ENCODE data around the gene TRIP13. TPM values are rescaled to one million over a fixed set of nuclear protein-coding genes. Genes with fewer than 3 reads are reported as not detected.
"Not testable (repeated sequence)": the region's sequence is repeated elsewhere in the genome, so short reads cannot be mapped to it uniquely, and the experiment has no call there.

The TRIP13 gene
- total and polyA plus RNA-seq, 2 experiments from 2014 or later, result 42.5 to 44.8 TPM

GRCh38 chr5:878125-878524, 14.6 kb upstream of the TRIP13 start (continued):
- TF ChIP-seq ZNF462 (CRISPR knock-in tag; IDR thresholded peaks at IDR 0.05) (no peak), NANOG (IDR thresholded peaks at IDR 0.05; ENCODE audit: borderline replicate concordance) (no peak), ZNF331 (CRISPR knock-in tag; IDR thresholded peaks at IDR 0.05; ENCODE audit: low read depth) (no peak), ETS1 (IDR thresholded peaks at IDR 0.05) (no peak)

GRCh38 chr5:878677-879076, 14.0 kb upstream of the TRIP13 start:
- peaks cover 45% of the 10 kb centered on the region for H3K79me2 ChIP-seq (replicated peaks; ENCODE audit: insufficient read depth)
- not testable (repeated sequence) for H3F3A ChIP-seq (replicated peaks; ENCODE audit: low read depth); ATAC-seq; H3K27ac Mint-ChIP-seq; H3K4me3 ChIP-seq; H3K27me3 ChIP-seq (ENCODE audit: insufficient read depth); H3K27ac ChIP-seq (ENCODE audit: low read depth); H3K4me3 Mint-ChIP-seq; H3K4me1 Mint-ChIP-seq; H3K9me3 Mint-ChIP-seq; H3K4me2 ChIP-seq; DNase-seq (ENCODE audit: low spot score); H2AFZ ChIP-seq; H3K4me1 ChIP-seq (ENCODE audit: insufficient read depth); H3K9me2 ChIP-seq (ENCODE audit: insufficient read depth)
- H4K20me1 ChIP-seq (replicated peaks; ENCODE audit: insufficient read depth), result peaks cover 27% of the 10 kb centered on the region
- Mint-ChIP-seq H3K27me3 (ENCODE audit: insufficient read depth, low read depth, poor library complexity) (peaks cover 17% of the 10 kb centered on the region), H3K36me3 (ENCODE audit: low read depth) (peaks cover 79% of the 10 kb centered on the region)
- H3K36me3 ChIP-seq (ENCODE audit: insufficient read depth), result peaks cover 34% of the 10 kb centered on the region
